T-helper 1 cell treated with Interleukin-12 subunit alpha and Interleukin-12 subunit beta and Interleukin-4 antibody, amounts not matched to agents 30 μg/mL and 1 μg/mL, for 36 hours (primary cell): ENCODE measurements around the gene TTC27.

Experiments
- H3K27ac Mint-ChIP-seq: one replicate; pipeline ENCODE4 v1.8.0; 2021; ENCODE audit warnings: mild to moderate bottlenecking, mixed read lengths
- H3K27me3 Mint-ChIP-seq: one replicate; pipeline ENCODE4 v1.8.0; 2021; ENCODE audit warnings: low read depth, mixed read lengths
- H3K36me3 Mint-ChIP-seq: one replicate; pipeline ENCODE4 v1.8.0; 2021; ENCODE audit warnings: low read depth, mixed read lengths
- H3K4me1 Mint-ChIP-seq: one replicate; pipeline ENCODE4 v1.8.0; 2021; ENCODE audit warnings: low read depth, mixed read lengths
- H3K4me3 Mint-ChIP-seq: one replicate; pipeline ENCODE4 v1.8.0; 2021; ENCODE audit warnings: mild to moderate bottlenecking, moderate library complexity, mixed read lengths
- H3K9me3 Mint-ChIP-seq: one replicate; pipeline ENCODE4 v1.8.0; 2021; ENCODE audit warnings: mixed read lengths

The TTC27 gene

DNA sequence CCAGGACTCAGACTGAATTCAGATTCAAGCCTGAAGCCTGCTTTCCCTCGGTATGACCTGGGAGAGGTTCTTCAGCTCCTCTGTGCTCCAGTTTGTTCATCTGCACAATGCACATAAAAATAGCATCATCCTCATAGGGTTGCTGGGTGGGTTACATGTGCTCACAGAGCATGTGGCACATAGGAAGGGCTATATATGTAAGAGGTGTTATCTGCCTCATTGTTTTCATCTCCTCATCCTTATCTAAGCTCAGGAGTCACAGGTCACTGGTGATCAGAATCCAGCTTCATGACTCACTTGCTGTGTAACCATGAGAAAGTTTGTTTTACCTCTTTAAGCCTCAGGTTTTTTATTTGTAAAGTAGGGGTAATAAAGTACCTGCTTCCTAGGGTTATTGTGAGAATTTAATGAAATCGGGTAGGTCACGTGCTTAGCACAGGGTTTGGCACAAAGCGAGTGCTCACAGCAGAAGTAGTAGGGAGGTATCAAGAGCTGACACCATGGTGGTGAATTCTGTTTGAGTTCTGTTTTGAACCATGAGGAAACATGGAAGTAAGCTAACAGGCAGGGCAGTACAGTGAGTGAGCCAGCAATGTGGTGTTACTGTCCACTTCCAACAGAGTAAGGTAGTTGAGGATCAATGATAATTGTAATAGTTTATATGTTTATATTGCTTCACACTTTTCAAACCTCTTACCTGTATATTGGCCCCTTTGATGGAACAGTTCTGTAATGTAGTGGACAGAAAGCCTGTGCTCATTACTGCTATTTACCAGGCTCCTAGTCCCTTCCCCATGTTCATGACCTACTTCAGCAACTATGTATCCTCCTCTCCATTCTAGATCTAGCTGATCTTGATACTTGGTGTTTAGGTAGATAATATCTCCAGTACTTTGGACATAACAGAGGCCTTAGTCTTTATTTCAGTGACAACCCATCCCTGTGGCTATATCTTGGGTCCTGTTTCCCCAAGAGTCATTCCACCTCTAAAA is 177.6 kb downstream of the TTC27 start:
- Mint-ChIP-seq H3K27ac (no peak overlapping the region), H3K4me1 (no peaks in the 10 kb centered on the region), H3K9me3 (no peaks in the 10 kb centered on the region), H3K4me3 (no peak overlapping the region), H3K36me3 (no peaks in the 10 kb centered on the region), H3K27me3 (no peaks in the 10 kb centered on the region)

DNA sequence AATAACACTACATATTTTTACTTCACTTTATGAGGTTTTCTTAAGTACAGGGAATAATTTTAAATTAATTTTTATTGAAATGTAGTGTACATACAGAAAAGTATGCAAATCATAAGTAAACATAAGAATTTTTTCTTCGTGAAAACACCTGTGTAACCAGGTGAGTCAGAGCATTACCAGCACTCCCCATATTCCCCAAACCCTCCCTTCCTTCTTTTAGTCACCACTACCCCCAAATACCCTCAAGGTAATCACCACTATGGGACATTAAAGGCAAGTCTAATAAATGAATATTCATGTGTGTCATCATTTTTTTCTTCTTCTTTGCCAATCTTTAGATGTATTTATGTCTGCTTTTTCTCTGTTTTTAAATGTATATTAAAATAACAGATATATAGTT is 179.0 kb downstream of the TTC27 start:
- H3K4me3 Mint-ChIP-seq, result no peak overlapping the region
- no peaks in the 10 kb centered on the region for H3K9me3 Mint-ChIP-seq
- no peak overlapping the region for H3K27ac Mint-ChIP-seq
- no peaks in the 10 kb centered on the region for H3K4me1 Mint-ChIP-seq
- H3K36me3 Mint-ChIP-seq, result peaks cover 3% of the 10 kb centered on the region
- H3K27me3 Mint-ChIP-seq, result no peaks in the 10 kb centered on the region

DNA sequence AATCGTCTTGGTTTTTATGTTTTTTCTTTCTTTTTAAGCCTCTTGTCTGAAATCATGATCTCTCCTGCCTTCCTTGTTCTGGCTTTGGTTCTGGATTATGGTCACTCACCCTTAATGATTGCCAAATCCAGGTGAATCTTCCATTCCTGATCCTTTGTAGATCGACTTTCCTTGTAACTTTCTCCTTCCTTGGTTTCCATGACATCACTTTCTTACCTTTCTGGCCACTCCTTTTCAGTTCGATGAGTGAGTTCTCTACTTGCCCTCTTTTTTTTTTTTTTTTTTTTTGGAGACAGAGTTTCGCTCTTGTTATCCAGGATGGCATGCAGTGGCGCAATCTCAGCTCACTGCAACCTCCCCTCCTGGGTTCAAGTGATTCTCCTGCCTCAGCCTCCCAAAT is 179.8 kb downstream of the TTC27 start:
- Mint-ChIP-seq H3K27ac (no peak overlapping the region), H3K27me3 (no peaks in the 10 kb centered on the region), H3K4me3 (no peak overlapping the region), H3K4me1 (no peaks in the 10 kb centered on the region), H3K36me3 (peaks cover 3% of the 10 kb centered on the region), H3K9me3 (no peaks in the 10 kb centered on the region)

- Mint-ChIP-seq H3K4me3 (no peak overlapping the region), H3K9me3 (no peaks in the 10 kb centered on the region), H3K27me3 (no peaks in the 10 kb centered on the region), H3K4me1 (no peaks in the 10 kb centered on the region), H3K36me3 (peaks cover 3% of the 10 kb centered on the region), H3K27ac (no peak overlapping the region)
Observed at GRCh38 chr2:32810909-32811495, 183.2 kb downstream of the TTC27 start.

- Mint-ChIP-seq H3K4me1 (no peaks in the 10 kb centered on the region), H3K27ac (no peak overlapping the region), H3K36me3 (peaks cover 3% of the 10 kb centered on the region), H3K9me3 (no peaks in the 10 kb centered on the region), H3K4me3 (no peak overlapping the region), H3K27me3 (no peaks in the 10 kb centered on the region)
Observed at GRCh38 chr2:32811696-32812095, 183.8 kb downstream of the TTC27 start.

DNA sequence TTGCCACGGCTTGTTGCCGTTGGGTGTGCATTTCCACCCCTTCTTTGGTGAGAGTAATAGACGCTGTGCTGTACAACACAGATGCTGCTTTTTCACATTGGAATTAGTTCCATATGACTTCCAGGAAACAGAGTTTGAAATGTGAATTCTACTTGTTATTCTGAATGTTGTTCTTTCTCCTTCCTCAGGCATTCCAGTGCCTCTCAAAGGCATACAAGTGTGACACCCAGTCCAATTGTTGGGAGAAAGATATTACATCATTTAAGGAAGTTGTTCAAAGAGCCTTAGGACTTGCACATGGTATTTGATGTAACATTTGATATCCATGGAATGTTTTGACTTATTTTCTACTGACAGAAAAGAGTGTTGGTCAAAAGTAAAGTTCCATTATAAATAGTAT is 184.5 kb downstream of the TTC27 start:
- Mint-ChIP-seq H3K27me3 (no peaks in the 10 kb centered on the region), H3K4me1 (no peaks in the 10 kb centered on the region), H3K9me3 (no peaks in the 10 kb centered on the region), H3K4me3 (no peak overlapping the region), H3K27ac (no peak overlapping the region), H3K36me3 (peaks cover 3% of the 10 kb centered on the region)

GRCh38 chr2:32820088-32820487 is 192.2 kb downstream of the TTC27 start:
- Mint-ChIP-seq H3K4me1 (no peaks in the 10 kb centered on the region), H3K36me3 (peaks cover 6% of the 10 kb centered on the region), H3K27ac (no peak overlapping the region), H3K4me3 (no peak overlapping the region), H3K9me3 (no peaks in the 10 kb centered on the region), H3K27me3 (no peaks in the 10 kb centered on the region)

- H3K4me1 Mint-ChIP-seq, result no peaks in the 10 kb centered on the region
- H3K9me3 Mint-ChIP-seq, result no peaks in the 10 kb centered on the region
- no peak overlapping the region for H3K4me3 Mint-ChIP-seq
- H3K36me3 Mint-ChIP-seq, result peaks cover 6% of the 10 kb centered on the region
- no peaks in the 10 kb centered on the region for H3K27me3 Mint-ChIP-seq
- H3K27ac Mint-ChIP-seq, result no peak overlapping the region
Observed at GRCh38 chr2:32820701-32821100, 192.9 kb downstream of the TTC27 start.

DNA sequence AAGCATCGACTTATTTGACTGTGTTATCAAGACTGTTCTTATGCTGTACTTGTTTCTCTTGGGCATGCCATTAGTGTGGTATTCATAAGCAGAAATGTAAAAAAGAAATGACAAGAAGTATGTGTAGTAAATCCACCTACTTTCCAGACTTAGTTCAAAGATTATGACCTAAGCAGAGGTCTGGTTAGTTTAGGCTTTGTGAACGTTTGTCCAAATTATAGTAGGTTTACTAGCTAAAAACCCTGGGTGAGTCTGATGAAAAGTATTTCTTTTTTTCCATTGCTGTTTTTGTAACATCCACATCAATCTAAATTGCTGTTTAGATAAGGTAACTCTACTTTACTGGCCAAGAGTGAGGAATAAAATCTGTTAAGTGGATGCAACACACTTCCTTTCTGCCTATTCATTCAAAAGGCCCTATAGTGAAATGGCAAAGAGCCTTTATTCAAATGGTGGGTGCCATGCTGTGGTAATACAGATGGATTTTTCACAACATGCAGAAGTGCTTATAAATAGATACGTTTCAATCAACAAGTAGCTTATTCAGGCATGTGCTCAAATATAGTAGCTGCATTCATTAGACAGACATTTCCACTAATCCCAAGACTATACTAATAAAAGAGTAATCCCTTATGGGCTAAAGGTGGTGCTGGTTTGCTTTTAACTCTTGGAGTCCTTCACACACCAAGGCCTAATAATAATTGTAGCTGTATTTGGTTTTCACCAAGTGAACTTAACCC is 196.4 kb downstream of the TTC27 start:
- no peak overlapping the region for H3K27ac Mint-ChIP-seq
- no peaks in the 10 kb centered on the region for H3K4me1 Mint-ChIP-seq
- H3K36me3 Mint-ChIP-seq, result peaks cover 6% of the 10 kb centered on the region
- peaks cover 3% of the 10 kb centered on the region for H3K27me3 Mint-ChIP-seq
- no peak overlapping the region for H3K4me3 Mint-ChIP-seq
- peaks cover 6% of the 10 kb centered on the region for H3K9me3 Mint-ChIP-seq

DNA sequence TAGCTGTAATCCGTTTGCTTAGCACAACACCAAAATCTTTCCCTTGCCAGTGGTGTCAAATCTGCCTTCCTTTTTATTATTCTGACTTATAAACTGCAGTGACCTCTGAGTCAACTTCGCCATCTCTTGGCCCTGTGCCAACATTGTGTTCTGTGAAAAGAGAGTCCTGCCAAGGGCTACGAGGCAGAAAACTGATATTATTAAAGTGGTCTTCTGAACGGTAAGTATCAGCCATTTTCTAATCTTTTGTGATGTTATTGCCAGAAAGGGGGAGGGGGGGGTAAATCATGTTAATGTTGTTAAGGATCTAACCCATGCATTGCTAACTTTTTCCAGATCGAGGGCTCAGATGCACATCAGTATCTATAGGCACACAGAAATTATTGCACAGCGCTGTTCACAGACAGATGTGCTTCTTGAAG is 197.5 kb downstream of the TTC27 start:
- H3K4me3 Mint-ChIP-seq, result no peak overlapping the region
- no peak overlapping the region for H3K27ac Mint-ChIP-seq
- H3K27me3 Mint-ChIP-seq, result peaks cover 3% of the 10 kb centered on the region
- no peaks in the 10 kb centered on the region for H3K4me1 Mint-ChIP-seq
- peaks cover 6% of the 10 kb centered on the region for H3K9me3 Mint-ChIP-seq
- peaks cover 6% of the 10 kb centered on the region for H3K36me3 Mint-ChIP-seq

- Mint-ChIP-seq H3K4me3 (no peak overlapping the region), H3K9me3 (peaks cover 6% of the 10 kb centered on the region), H3K4me1 (peaks cover 3% of the 10 kb centered on the region), H3K36me3 (no peaks in the 10 kb centered on the region), H3K27ac (no peak overlapping the region), H3K27me3 (peaks cover 8% of the 10 kb centered on the region)
Observed at GRCh38 chr2:32830196-32830595, 202.3 kb downstream of the TTC27 start.

DNA sequence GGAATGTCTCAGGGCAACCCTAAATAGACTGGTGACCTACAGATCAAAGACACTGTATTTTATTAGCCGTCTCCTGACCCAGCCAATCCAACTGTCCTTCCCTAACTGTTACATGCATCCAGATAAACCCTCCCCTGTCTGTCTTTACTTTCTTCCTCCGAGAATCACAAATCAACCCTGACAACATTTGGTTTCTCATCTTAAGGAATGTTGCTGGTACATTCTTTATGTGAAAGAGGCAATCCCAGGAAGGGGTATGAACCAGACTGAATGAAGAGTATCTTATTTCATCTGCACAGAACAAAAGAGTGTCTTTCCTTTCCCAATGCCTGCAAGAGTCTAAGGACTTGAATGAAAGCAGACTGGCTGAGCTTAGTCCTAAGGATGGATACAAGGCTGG is 205.0 kb downstream of the TTC27 start:
- Mint-ChIP-seq H3K9me3 (peaks cover 6% of the 10 kb centered on the region), H3K27me3 (peaks cover 8% of the 10 kb centered on the region), H3K4me3 (no peak overlapping the region), H3K27ac (no peak overlapping the region), H3K4me1 (peaks cover 6% of the 10 kb centered on the region), H3K36me3 (no peaks in the 10 kb centered on the region)

DNA sequence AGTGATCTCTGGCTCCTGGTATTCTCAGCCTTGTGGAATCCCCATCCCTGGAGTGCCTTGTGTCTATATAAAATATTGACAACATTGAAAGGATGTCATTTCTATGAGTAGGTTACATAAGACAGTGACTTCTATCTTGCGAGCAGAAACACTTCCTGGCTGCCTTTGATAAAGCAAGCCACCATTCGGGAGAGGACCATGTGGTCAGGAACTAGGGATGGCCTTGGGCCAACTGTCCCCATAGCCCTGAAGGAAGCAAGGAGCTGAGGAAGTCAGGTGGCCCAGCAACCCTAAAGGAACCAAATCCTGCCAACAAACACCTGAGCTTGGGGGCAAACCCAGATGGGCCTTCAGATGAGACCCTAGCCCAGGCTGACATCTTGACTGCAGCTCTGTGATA is 205.9 kb downstream of the TTC27 start:
- H3K4me1 Mint-ChIP-seq, result peaks cover 6% of the 10 kb centered on the region
- no peaks in the 10 kb centered on the region for H3K36me3 Mint-ChIP-seq
- peaks cover 8% of the 10 kb centered on the region for H3K27me3 Mint-ChIP-seq
- H3K4me3 Mint-ChIP-seq, result no peak overlapping the region
- H3K9me3 Mint-ChIP-seq, result peaks cover 3% of the 10 kb centered on the region
- no peak overlapping the region for H3K27ac Mint-ChIP-seq

DNA sequence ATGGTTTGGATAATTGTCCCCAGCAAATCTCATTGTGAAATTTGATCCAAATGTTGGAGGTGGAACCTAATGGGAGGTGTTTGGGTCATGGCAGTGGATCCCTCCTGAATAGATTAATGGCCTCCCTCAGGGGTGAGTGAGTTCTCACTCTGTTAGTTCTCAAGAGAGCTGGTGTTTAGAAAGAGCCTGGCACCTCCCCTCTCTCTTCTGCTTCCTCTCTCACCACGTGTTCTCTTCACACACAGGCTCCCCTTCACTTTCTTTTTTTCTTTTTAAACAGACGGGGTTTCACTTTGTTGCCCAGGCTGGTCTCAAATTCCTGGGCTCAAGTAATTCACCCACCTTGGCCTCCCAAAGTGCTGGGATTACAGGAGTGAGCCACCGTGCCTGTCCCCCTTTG is 207.3 kb downstream of the TTC27 start:
- Mint-ChIP-seq H3K4me1 (peaks cover 6% of the 10 kb centered on the region), H3K36me3 (no peaks in the 10 kb centered on the region), H3K9me3 (no peaks in the 10 kb centered on the region), H3K27ac (peak overlapping the region; percentile 19), H3K27me3 (peaks cover 5% of the 10 kb centered on the region), H3K4me3 (no peak overlapping the region)

GRCh38 chr2:32836933-32837332 is 209.1 kb downstream of the TTC27 start:
- H3K4me3 Mint-ChIP-seq, result no peak overlapping the region
- H3K27ac Mint-ChIP-seq, result no peak overlapping the region
- no peaks in the 10 kb centered on the region for H3K36me3 Mint-ChIP-seq
- H3K27me3 Mint-ChIP-seq, result peaks cover 5% of the 10 kb centered on the region
- H3K4me1 Mint-ChIP-seq, result peaks cover 6% of the 10 kb centered on the region
- H3K9me3 Mint-ChIP-seq, result no peaks in the 10 kb centered on the region
